IMR-90 (cell line): Measurements from ENCODE around the gene KCNF1. TPM values are rescaled to one million over a fixed set of nuclear protein-coding genes. Genes with fewer than 3 reads are reported as not detected.
A peak's percentile ranks its signal among the peaks of the same experiment; 100 is the strongest.

Experiments used
- ATAC-seq: fragments of 200-7000 bp; cut with Tn5 transposase; 2 replicates; pipeline ENCODE4 v1.9.1; 2020; ENCODE audit warnings: low read depth, mild to moderate bottlenecking, moderate library complexity
- BruUV-seq: library from RNA; stranded (reverse); fragments of 400-500 nt; replicated peaks from 2 replicates; lab custom pipeline; 2021; lab: Mats Ljungman, UMichigan
- CTCF ChIA-PET: fragments of 300-600 bp; formaldehyde crosslinking; extraction: SDS; loops from one replicate; lab custom pipeline; 2021; ENCODE audit warnings: antibody characterized with exemption; lab: Yijun Ruan, JAX
- POLR2A ChIA-PET: fragments of 300-600 bp; sonication (Branson Sonifier 250); formaldehyde crosslinking; loops from one replicate; lab custom pipeline; 2022; ENCODE audit warnings: antibody characterized with exemption; ENCODE audit not compliant: unreplicated experiment; lab: Charles Lee
- DNase-seq: peaks from one replicate; pipeline ENCODE4 v3.0.0; 2013
- H2AFZ ChIP-seq: replicated peaks from 2 replicates; pipeline ENCODE3; 2013; ENCODE audit warnings: low read length, mild to moderate bottlenecking; ENCODE audit not compliant: poor library complexity
- H2AK5ac ChIP-seq: 2 replicates; pipeline ENCODE4 v1.6.1; 2013; ENCODE audit warnings: low read depth, low read length, inconsistent platforms
- H2AK9ac ChIP-seq: replicated peaks from 2 replicates; pipeline ENCODE3; 2013; ENCODE audit warnings: mild to moderate bottlenecking, low read depth, low read length, moderate library complexity; ENCODE audit not compliant: poor library complexity
- H2BK120ac ChIP-seq: 2 replicates; pipeline ENCODE4 v1.6.1; 2013; ENCODE audit warnings: low read depth, low read length, inconsistent platforms
- H2BK15ac ChIP-seq: 3 replicates; pipeline ENCODE4 v1.6.1; 2013; ENCODE audit warnings: low read depth, low read length, inconsistent platforms
- H2BK20ac ChIP-seq: 2 replicates; pipeline ENCODE4 v1.6.1; 2013; ENCODE audit warnings: low read depth, mild to moderate bottlenecking, inconsistent platforms, low read length, moderate library complexity
- H2BK5ac ChIP-seq: 2 replicates; pipeline ENCODE4 v1.6.1; 2013; ENCODE audit warnings: mild to moderate bottlenecking, low read depth, low read length, inconsistent platforms; ENCODE audit not compliant: poor library complexity, severe bottlenecking
- H3K14ac ChIP-seq: replicated peaks from 2 replicates; pipeline ENCODE4 v1.6.1; 2013; ENCODE audit warnings: low read depth, low read length, inconsistent platforms
- H3K18ac ChIP-seq: 2 replicates; pipeline ENCODE4 v1.6.1; 2013; ENCODE audit warnings: low read depth, low read length, control low read depth
- H3K23ac ChIP-seq: 2 replicates; pipeline ENCODE4 v1.6.1; 2013; ENCODE audit warnings: low read depth, low read length, inconsistent platforms
- H3K27ac ChIP-seq: 2 replicates; pipeline ENCODE4 v1.5.1; 2013; ENCODE audit warnings: mild to moderate bottlenecking, control low read depth, low read length; ENCODE audit not compliant: insufficient read depth
- H3K27me3 ChIP-seq: 2 replicates; pipeline ENCODE4 v1.6.1; 2013; ENCODE audit warnings: low read length; ENCODE audit not compliant: control insufficient read depth, insufficient read depth
- H3K36me3 ChIP-seq: 2 replicates; pipeline ENCODE4 v1.6.1; 2013; ENCODE audit warnings: low read length, mixed read lengths; ENCODE audit not compliant: control insufficient read depth, insufficient read depth
- H3K4ac ChIP-seq: 2 replicates; pipeline ENCODE4 v1.6.1; 2013; ENCODE audit warnings: low read depth, low read length, inconsistent platforms
- H3K4me1 ChIP-seq: 2 replicates; pipeline ENCODE4 v1.6.1; 2013; ENCODE audit warnings: low read length, mixed read lengths; ENCODE audit not compliant: control insufficient read depth, insufficient read depth
- H3K4me2 ChIP-seq: 2 replicates; pipeline ENCODE4 v1.6.1; 2013; ENCODE audit warnings: low read depth, mild to moderate bottlenecking, control low read depth, low read length, moderate library complexity
- H3K4me3 ChIP-seq: 2 replicates; pipeline ENCODE4 v1.5.1; 2013; ENCODE audit warnings: low read depth, mild to moderate bottlenecking, control low read depth, low read length, moderate library complexity; ENCODE audit not compliant: insufficient read depth
- H3K56ac ChIP-seq: 2 replicates; pipeline ENCODE4 v1.6.1; 2013; ENCODE audit warnings: low read length, inconsistent platforms; ENCODE audit not compliant: insufficient read depth; ENCODE audit errors: extremely low read depth
- H3K79me1 ChIP-seq, 2 experiments: 2 replicates each; pipeline ENCODE4 v1.6.1; 2013; ENCODE audit warnings: low read length in 2 of 2, inconsistent platforms in 1 of 2, low read depth in 1 of 2
- H3K9ac ChIP-seq: 2 replicates; pipeline ENCODE4 v1.6.1; 2013; ENCODE audit warnings: low read depth, low read length, control low read depth
- H3K9me1 ChIP-seq: 2 replicates; pipeline ENCODE4 v1.6.1; 2013; ENCODE audit warnings: low read length, inconsistent platforms; ENCODE audit not compliant: insufficient read depth
- H3K9me3 ChIP-seq: 2 replicates; pipeline ENCODE4 v1.6.1; 2013; ENCODE audit warnings: low read length; ENCODE audit not compliant: control insufficient read depth, insufficient read depth
- H4K20me1 ChIP-seq: 2 replicates; pipeline ENCODE4 v1.6.1; 2013; ENCODE audit warnings: low read length, inconsistent platforms; ENCODE audit not compliant: insufficient read depth
- H4K5ac ChIP-seq: 2 replicates; pipeline ENCODE4 v1.6.1; 2013; ENCODE audit warnings: mild to moderate bottlenecking, low read depth, low read length, control low read depth
- H4K8ac ChIP-seq, 2 experiments: 2 replicates each; pipeline ENCODE4 v1.6.1; 2013; ENCODE audit warnings: low read depth in 2 of 2, low read length in 2 of 2, control low read depth in 1 of 2, inconsistent platforms in 1 of 2
- H4K91ac ChIP-seq: 2 replicates; pipeline ENCODE4 v1.6.1; 2013; ENCODE audit warnings: low read depth, low read length, inconsistent platforms; ENCODE audit not compliant: insufficient read depth
- BHLHE40 ChIP-seq: fragments of 150-350 bp; IDR thresholded peaks from 2 replicates; pipeline ENCODE4 v1.6.1; 2016; ENCODE audit warnings: mild to moderate bottlenecking, low read depth, low read length
- CEBPB ChIP-seq: IDR thresholded peaks from 2 replicates; pipeline ENCODE4 v1.6.1; 2012; ENCODE audit warnings: low read depth, low read length, improper control_type of control experiment
- CHD1 ChIP-seq: IDR thresholded peaks from 2 replicates; pipeline ENCODE4 v1.6.1; 2012; ENCODE audit warnings: low read depth, low read length, improper control_type of control experiment
- CTCF ChIP-seq: conservative IDR thresholded peaks from 2 replicates; pipeline ENCODE4 v1.5.1; 2012; ENCODE audit warnings: mild to moderate bottlenecking, low read depth, low read length, improper control_type of control experiment
- ELK1 ChIP-seq: fragments of 150-350 bp; IDR thresholded peaks from 2 replicates; pipeline ENCODE4 v1.6.1; 2016; ENCODE audit warnings: low read depth, mild to moderate bottlenecking, low read length, moderate library complexity, borderline replicate concordance
- FOS ChIP-seq: fragments of 150-350 bp; IDR thresholded peaks from 2 replicates; pipeline ENCODE4 v1.6.1; 2016; ENCODE audit warnings: low read depth, low read length
- MAFK ChIP-seq: IDR thresholded peaks from 2 replicates; pipeline ENCODE4 v1.6.1; 2012; ENCODE audit warnings: low read depth, low read length, improper control_type of control experiment
- MAZ ChIP-seq: IDR thresholded peaks from 2 replicates; pipeline ENCODE4 v1.6.1; 2012; ENCODE audit warnings: low read depth, mild to moderate bottlenecking, low read length, improper control_type of control experiment, moderate library complexity, borderline replicate concordance
- MXI1 ChIP-seq: IDR thresholded peaks from 2 replicates; pipeline ENCODE4 v1.6.1; 2012; ENCODE audit warnings: low read depth, mild to moderate bottlenecking, low read length, moderate library complexity, borderline replicate concordance
- NFE2L2 ChIP-seq: fragments of 150-350 bp; IDR thresholded peaks from 2 replicates; pipeline ENCODE4 v1.6.1; 2016; ENCODE audit warnings: low read depth, mild to moderate bottlenecking, low read length
- POLR2A ChIP-seq: IDR thresholded peaks from 2 replicates; pipeline ENCODE4 v1.6.1; 2012; ENCODE audit warnings: mild to moderate bottlenecking, low read depth, low read length
- RAD21 ChIP-seq: IDR thresholded peaks from 2 replicates; pipeline ENCODE4 v1.6.1; 2012; ENCODE audit warnings: low read length, improper control_type of control experiment
- RCOR1 ChIP-seq: IDR thresholded peaks from 2 replicates; pipeline ENCODE4 v1.6.1; 2012; ENCODE audit warnings: mild to moderate bottlenecking, low read length, improper control_type of control experiment; ENCODE audit not compliant: insufficient replicate concordance
- RFX5 ChIP-seq: IDR thresholded peaks from 2 replicates; pipeline ENCODE4 v1.8.0; 2012; ENCODE audit warnings: low read depth, mild to moderate bottlenecking, low read length, moderate library complexity
- SMC3 ChIP-seq: fragments of 150-350 bp; IDR thresholded peaks from 2 replicates; pipeline ENCODE4 v1.6.1; 2016; ENCODE audit warnings: low read depth, mild to moderate bottlenecking, antibody characterized with exemption, low read length, moderate library complexity
- USF2 ChIP-seq: fragments of 150-350 bp; IDR thresholded peaks from 2 replicates; pipeline ENCODE4 v1.6.1; 2017; ENCODE audit warnings: mild to moderate bottlenecking, antibody characterized with exemption, low read length, low read depth
- WGBS, 2 experiments: methylation state at CpG; one replicate each; pipeline versions ENCODE4 v1.1.5 to v1.1.7; 2013; ENCODE audit warnings: missing lambda C conversion rate in 2 of 2; ENCODE audit not compliant: insufficient read length in 1 of 2; ENCODE audit errors: extremely low coverage in 2 of 2; 5-methylcytosine and 5-hydroxymethylcytosine counted together
- dilution Hi-C: fragments of 300-500 bp; cut with HindIII; formaldehyde crosslinking; loops from one replicate; pipeline ENCODE4 v1.14.3; 2018; ENCODE audit warnings: low sequenced_read_pairs; ENCODE audit not compliant: unreplicated experiment
- in situ Hi-C: fragments of 300-500 bp; cut with MboI; formaldehyde crosslinking; loops from 3 replicates; pipeline ENCODE4 v1.14.3; 2019; ENCODE audit warnings: low sequenced_read_pairs, inconsistent platforms, mixed read lengths
- intact Hi-C: fragments of 100-400 bp; cut with micrococcal nuclease; formaldehyde crosslinking; loops from 2 replicates; pipeline ENCODE4 v1.10.0; 2022
- polyA plus RNA-seq, 3 experiments: library from polyadenylated mRNA; depleted of rRNA; stranded (reverse); fragments of >200 nt; gene quantifications; 2 replicates each; pipeline ENCODE4 v1.2.3, GENCODE V29; 2012; ENCODE audit warnings: low replicate concordance in 1 of 3
- total RNA-seq: library from RNA; depleted of rRNA; stranded (reverse); fragments of >200 nt; gene quantifications from 2 replicates; pipeline ENCODE4 v1.2.3, GENCODE V29; 2012

The KCNF1 gene
- total and polyA plus RNA-seq, 2 of the 4 experiments (the other 2 are of a cell fraction), result 0.54 to 1.4 TPM

GRCh38 chr2:10924441-10924840 is 12.7 kb downstream of the KCNF1 start:
- Histone ChIP-seq H3K9ac (no peak overlapping the region), H3K36me3 (no peaks in the 10 kb centered on the region), H3K79me1 (no peaks in the 10 kb centered on the region), H2BK5ac (no peak overlapping the region), H3K14ac (no peak overlapping the region), H2BK20ac (no peak overlapping the region), H2AFZ (no peak overlapping the region), H3K4me1 (peaks cover 5% of the 10 kb centered on the region; the same call in 1 of the 2 replicates), H4K5ac (no peak overlapping the region), H3K4ac (peak overlapping the region; percentile 15), H3K9me3 (no peaks in the 10 kb centered on the region), H2AK5ac (peak overlapping the region; percentile 36; the same call in 1 of the 2 replicates), H3K4me3 (no peak overlapping the region), H3K9me1 (0 out of 2 replicates have a peak, but pooled peaks cover 6% of the 10 kb centered on the region), H2AK9ac (no peak overlapping the region), H3K56ac (no peak overlapping the region), H3K27ac (no peak overlapping the region), H3K23ac (no peak overlapping the region), H4K20me1 (no peaks in the 10 kb centered on the region), H3K27me3 (no peaks in the 10 kb centered on the region), H2BK15ac (peak overlapping the region; percentile 40; the same call in 1 of the 3 replicates), H3K18ac (no peak overlapping the region), H4K91ac (no peak overlapping the region), H2BK120ac (peak overlapping the region; percentile 0; the same call in 1 of the 2 replicates), H3K4me2 (no peak overlapping the region), H4K8ac (no peak overlapping the region)
- ATAC-seq (peak; percentile 64), DNase-seq (no peak)
- 100% methylated on average over 1 of the region's 5 CpGs; no CpG with 5 or more reads in 1 of the 2 experiments for WGBS, 2 experiments
- no TSS peak for BruUV-seq
- dilution Hi-C loops, result no loop called here
- intact Hi-C loops, result loop anchor here (5.0 kb wide), 1 partner anchor 823 kb away; the partner anchor contains the start of gene LPIN1
- ChIA-PET CTCF (interaction anchor here (2.4 kb wide), 1 partner anchor 11 kb away, joined by 7 read pairs; no protein-coding TSS in a partner anchor), POLR2A (no interaction called here)
- TF ChIP-seq SMC3 (no peak), BHLHE40 (no peak), CHD1 (no peak), USF2 (no peak), CEBPB (no peak), MAFK (no peak), FOS (no peak), CTCF (no peak), MAZ (no peak), ELK1 (no peak), NFE2L2 (no peak), RCOR1 (no peak), RAD21 (no peak), POLR2A (no peak), MXI1 (no peak), RFX5 (no peak)
- in situ Hi-C loops, result loop anchor here (5.0 kb wide), 1 partner anchor 198 kb away; no protein-coding TSS in a partner anchor
